SK-N-SH treated with all-trans-retinoic acid at 6 μM for 48 hours (cell line): Measurements from ENCODE around the gene ENTPD7.

Source experiments
- ATAC-seq: fragments of 200-7000 bp; cut with Tn5 transposase; 3 replicates; pipeline ENCODE4 v1.9.1; 2020; ENCODE audit warnings: mild to moderate bottlenecking, moderate library complexity
- ARNTL ChIP-seq: fragments of 450-650 bp; formaldehyde crosslinking; IDR thresholded peaks from 2 replicates; pipeline ENCODE4 v1.5.0; 2020; ENCODE audit warnings: low read depth, mild to moderate bottlenecking, moderate library complexity, borderline replicate concordance
- BACH2 ChIP-seq: fragments of 250-450 bp; sonication (Bioruptor Pico); IDR thresholded peaks from 2 replicates; pipeline ENCODE4 v1.9.0; 2021; ENCODE audit warnings: mild to moderate bottlenecking, borderline replicate concordance
- CREB5 ChIP-seq: fragments of 250-450 bp; sonication (Bioruptor Pico); IDR thresholded peaks from 2 replicates; pipeline ENCODE4 v1.5.1; 2020; ENCODE audit warnings: low read depth, mild to moderate bottlenecking, moderate library complexity
- CSDC2 ChIP-seq: fragments of 250-450 bp; sonication (Bioruptor Pico); IDR thresholded peaks from 2 replicates; pipeline ENCODE4 v1.5.0; 2020; ENCODE audit warnings: mild to moderate bottlenecking, moderate library complexity
- CSRNP3 ChIP-seq: fragments of 250-450 bp; sonication (Bioruptor Pico); IDR thresholded peaks from 2 replicates; pipeline ENCODE4 v1.5.1; 2021; ENCODE audit warnings: mild to moderate bottlenecking, moderate library complexity
- ESRRG ChIP-seq: fragments of 250-450 bp; sonication (Bioruptor Pico); IDR thresholded peaks from 2 replicates; pipeline ENCODE4 v1.6.1; 2021; ENCODE audit warnings: mild to moderate bottlenecking
- GLIS3 ChIP-seq: fragments of 250-450 bp; sonication (Bioruptor Pico); IDR thresholded peaks from 2 replicates; pipeline ENCODE4 v1.5.0; 2020; ENCODE audit warnings: mild to moderate bottlenecking, moderate library complexity
- ISL1 ChIP-seq: fragments of 250-450 bp; sonication (Bioruptor Pico); IDR thresholded peaks from 2 replicates; pipeline ENCODE4 v2.1.2; 2022; ENCODE audit warnings: mild to moderate bottlenecking, moderate library complexity
- OSR1 ChIP-seq: fragments of 250-450 bp; sonication (Bioruptor Pico); IDR thresholded peaks from 2 replicates; pipeline ENCODE4 v1.8.0; 2022; ENCODE audit warnings: moderate library complexity, mild to moderate bottlenecking, inconsistent platforms
- PATZ1 ChIP-seq: fragments of 250-450 bp; sonication (Bioruptor Pico); IDR thresholded peaks from 2 replicates; pipeline ENCODE4 v1.8.0; 2020; ENCODE audit warnings: mild to moderate bottlenecking, moderate library complexity, borderline replicate concordance
- POU6F1 ChIP-seq: fragments of 250-450 bp; sonication (Bioruptor Pico); IDR thresholded peaks from 2 replicates; pipeline ENCODE4 v1.8.0; 2021; ENCODE audit warnings: low read depth, mild to moderate bottlenecking, moderate library complexity, borderline replicate concordance
- PPARA ChIP-seq: fragments of 250-450 bp; sonication (Bioruptor Pico); IDR thresholded peaks from 2 replicates; pipeline ENCODE4 v1.5.0; 2020; ENCODE audit warnings: mild to moderate bottlenecking, borderline replicate concordance
- SNAI2 ChIP-seq: fragments of 250-450 bp; sonication (Bioruptor Pico); IDR thresholded peaks from 2 replicates; pipeline ENCODE4 v1.5.0; 2020; ENCODE audit warnings: mild to moderate bottlenecking, moderate library complexity
- TCF4 ChIP-seq: fragments of 250-450 bp; sonication (Bioruptor Pico); IDR thresholded peaks from 2 replicates; pipeline ENCODE4 v1.8.0; 2021; ENCODE audit warnings: mild to moderate bottlenecking, moderate library complexity, borderline replicate concordance
- TOX ChIP-seq: fragments of 250-450 bp; sonication (Bioruptor Pico); IDR thresholded peaks from 2 replicates; pipeline ENCODE4 v1.8.0; 2021; ENCODE audit warnings: mild to moderate bottlenecking, moderate library complexity, borderline replicate concordance
- TSHZ2 ChIP-seq: fragments of 250-450 bp; sonication (Bioruptor Pico); IDR thresholded peaks from 2 replicates; pipeline ENCODE4 v1.5.0; 2020; ENCODE audit warnings: mild to moderate bottlenecking, moderate library complexity
- ZC3H10 ChIP-seq: fragments of 250-450 bp; sonication (Bioruptor Pico); IDR thresholded peaks from 2 replicates; pipeline ENCODE4 v1.5.1; 2021; ENCODE audit warnings: mild to moderate bottlenecking, moderate library complexity
- ZFP3 ChIP-seq: fragments of 250-450 bp; sonication (Bioruptor Pico); IDR thresholded peaks from 2 replicates; pipeline ENCODE4 v1.5.0; 2020; ENCODE audit warnings: mild to moderate bottlenecking, moderate library complexity
- ZFP30 ChIP-seq: fragments of 450-650 bp; formaldehyde crosslinking; IDR thresholded peaks from 2 replicates; pipeline ENCODE4 v1.5.0; 2022; ENCODE audit warnings: mild to moderate bottlenecking, moderate library complexity
- ZNF565 ChIP-seq: fragments of 450-650 bp; formaldehyde crosslinking; conservative IDR thresholded peaks from 2 replicates; pipeline ENCODE4 v1.5.0; 2020; ENCODE audit warnings: low read depth, mild to moderate bottlenecking, moderate library complexity
- ZNF70 ChIP-seq: fragments of 450-650 bp; formaldehyde crosslinking; IDR thresholded peaks from 2 replicates; pipeline ENCODE4 v1.5.0; 2020; ENCODE audit warnings: mild to moderate bottlenecking, moderate library complexity
- ZNF8 ChIP-seq: fragments of 450-650 bp; formaldehyde crosslinking; IDR thresholded peaks from 2 replicates; pipeline ENCODE4 v1.5.0; 2020; ENCODE audit warnings: mild to moderate bottlenecking, moderate library complexity

The ENTPD7 gene

GRCh38 chr10:99748823-99749451 lies 89.6 kb downstream of the ENTPD7 start:
- ATAC-seq, result peak; percentile 62
- TF ChIP-seq GLIS3 (CRISPR knock-in tag), result no peak
- no peak for TF ChIP-seq ARNTL (CRISPR knock-in tag)
- no peak for TF ChIP-seq TCF4
- no peak for TF ChIP-seq TOX (CRISPR knock-in tag)
- no peak for TF ChIP-seq ZNF70 (CRISPR knock-in tag)
- no peak for TF ChIP-seq ZC3H10 (CRISPR knock-in tag)
- no peak for TF ChIP-seq ZNF8 (CRISPR knock-in tag)
- no peak for TF ChIP-seq CSRNP3 (CRISPR knock-in tag)

- TF ChIP-seq ESRRG (no peak), TOX (CRISPR knock-in tag) (no peak), POU6F1 (CRISPR knock-in tag) (no peak), BACH2 (CRISPR knock-in tag) (no peak), ZNF565 (CRISPR knock-in tag) (no peak), PPARA (CRISPR knock-in tag) (no peak), ZC3H10 (CRISPR knock-in tag) (no peak), PATZ1 (CRISPR knock-in tag) (no peak), ISL1 (CRISPR knock-in tag) (no peak), CREB5 (CRISPR knock-in tag) (no peak), SNAI2 (CRISPR knock-in tag) (no peak), TSHZ2 (CRISPR knock-in tag) (no peak), ZFP30 (CRISPR knock-in tag) (no peak), ZFP3 (CRISPR knock-in tag) (no peak), TCF4 (no peak), OSR1 (no peak)
Observed at GRCh38 chr10:99750641-99751040, 91.3 kb downstream of the ENTPD7 start.

GRCh38 chr10:99754670-99755069 lies 95.4 kb downstream of the ENTPD7 start:
- ATAC-seq, result no peak
- TF ChIP-seq ZFP3 (CRISPR knock-in tag) (no peak), TOX (CRISPR knock-in tag) (no peak), ZC3H10 (CRISPR knock-in tag) (no peak), TSHZ2 (CRISPR knock-in tag) (no peak), GLIS3 (CRISPR knock-in tag) (no peak), CSRNP3 (CRISPR knock-in tag) (no peak), CSDC2 (CRISPR knock-in tag) (no peak), BACH2 (CRISPR knock-in tag) (no peak), ZNF8 (CRISPR knock-in tag) (no peak), POU6F1 (CRISPR knock-in tag) (no peak), ESRRG (no peak)

More at GRCh38 chr10:99750641-99751040, 91.3 kb downstream of the ENTPD7 start:
- no peak for ATAC-seq
